Measurements from ENCODE around the gene ZXDB.
"Not testable (repeated sequence)": the region's sequence is repeated elsewhere in the genome, so short reads cannot be mapped to it uniquely, and the experiment has no call there.

Gene ZXDB

GRCh38 chrX:57591284-57592159 lies at the start of gene ZXDB:
ZXDB (plus strand) TSS chrX:57592011; CDS start chrX:57592049, 38 bp downstream.
- not testable (repeated sequence) for DNase-seq (ENCODE audit: low read depth)

GRCh38 chrX:57565198-57565597 lies 26.6 kb upstream of the ZXDB start:
- DNase-seq (ENCODE audit: low read depth): no peak

GRCh38 chrX:57573754-57574153 lies 18.1 kb upstream of the ZXDB start:
- no peak for DNase-seq (ENCODE audit: low read depth)

GRCh38 chrX:57582948-57583347 lies 8.9 kb upstream of the ZXDB start:
- not testable (repeated sequence) for DNase-seq (ENCODE audit: low read depth)

GRCh38 chrX:57583477-57583876 lies 8.3 kb upstream of the ZXDB start:
- DNase-seq (ENCODE audit: low read depth): no peak

GRCh38 chrX:57586360-57586759 lies 5.5 kb upstream of the ZXDB start:
- DNase-seq (ENCODE audit: low read depth): no peak

GRCh38 chrX:57587062-57587461 lies 4.7 kb upstream of the ZXDB start:
- DNase-seq (ENCODE audit: low read depth): no peak

GRCh38 chrX:57587607-57588006 lies 4.2 kb upstream of the ZXDB start:
- DNase-seq (ENCODE audit: low read depth): no peak

GRCh38 chrX:57592160-57592893 lies 516 bp downstream of the ZXDB start:
- not testable (repeated sequence) for DNase-seq (ENCODE audit: low read depth)

- DNase-seq (ENCODE audit: low read depth): not testable (repeated sequence)
Measured at GRCh38 chrX:57592894-57593215, 1.0 kb downstream of the ZXDB start.

- no peak for DNase-seq (ENCODE audit: low read depth)
Measured at GRCh38 chrX:57595381-57595811, 3.6 kb downstream of the ZXDB start.

- no peak for DNase-seq (ENCODE audit: low read depth)
Measured at GRCh38 chrX:57596109-57596508, 4.3 kb downstream of the ZXDB start.

- DNase-seq (ENCODE audit: low read depth): no peak
Measured at GRCh38 chrX:57596516-57596915, 4.7 kb downstream of the ZXDB start.

GRCh38 chrX:57607295-57608187 lies 15.7 kb downstream of the ZXDB start:
- DNase-seq (ENCODE audit: low read depth): no peak

- DNase-seq (ENCODE audit: low read depth): not testable (repeated sequence)
Measured at GRCh38 chrX:57613351-57613750, 21.5 kb downstream of the ZXDB start.

- not testable (repeated sequence) for DNase-seq (ENCODE audit: low read depth)
Measured at GRCh38 chrX:57629438-57629837, 37.6 kb downstream of the ZXDB start.

GRCh38 chrX:57640674-57641016 lies 48.8 kb downstream of the ZXDB start:
- no peak for DNase-seq (ENCODE audit: low read depth)

GRCh38 chrX:57641338-57641737 lies 49.5 kb downstream of the ZXDB start:
- no peak for DNase-seq (ENCODE audit: low read depth)

- DNase-seq (ENCODE audit: low read depth): no peak
Measured at GRCh38 chrX:57643698-57644097, 51.9 kb downstream of the ZXDB start.

GRCh38 chrX:57647020-57647419 lies 55.2 kb downstream of the ZXDB start:
- DNase-seq (ENCODE audit: low read depth): no peak

Measured in activated gamma-delta T cell treated with anti-CD3 and anti-CD28 coated beads, Interleukin-2, amount 50 U/mL, for 16 hours (primary cell).